ENCODE results near the gene STAU1.
A peak's percentile ranks its signal among the peaks of the same experiment; 100 is the strongest.
"Not testable (repeated sequence)": the region's sequence is repeated elsewhere in the genome, so short reads cannot be mapped to it uniquely, and the experiment has no call there.

STAU1 gene

GRCh38 chr20:49199729-49200293 is 11.7 kb upstream of the STAU1 start:
- Histone ChIP-seq H3K36me3 (ENCODE audit: insufficient read depth, low read length) (no peaks in the 10 kb centered on the region), H3K9ac (ENCODE audit: low read length) (no peak overlapping the region), H3K27ac (ENCODE audit: low read depth, low read length) (no peak overlapping the region), H3K9me3 (ENCODE audit: low read length) (no peaks in the 10 kb centered on the region), H3K4me1 (ENCODE audit: insufficient read depth, low read length) (no peaks in the 10 kb centered on the region), H3K4me3 (ENCODE audit: low read depth in 1 of 2, low read length in 2 of 2) (no peak overlapping the region), H3K27me3 (ENCODE audit: control insufficient read depth in 1 of 2, insufficient read depth in 2 of 2, low read length in 2 of 2) (no peaks in the 10 kb centered on the region)

DNA sequence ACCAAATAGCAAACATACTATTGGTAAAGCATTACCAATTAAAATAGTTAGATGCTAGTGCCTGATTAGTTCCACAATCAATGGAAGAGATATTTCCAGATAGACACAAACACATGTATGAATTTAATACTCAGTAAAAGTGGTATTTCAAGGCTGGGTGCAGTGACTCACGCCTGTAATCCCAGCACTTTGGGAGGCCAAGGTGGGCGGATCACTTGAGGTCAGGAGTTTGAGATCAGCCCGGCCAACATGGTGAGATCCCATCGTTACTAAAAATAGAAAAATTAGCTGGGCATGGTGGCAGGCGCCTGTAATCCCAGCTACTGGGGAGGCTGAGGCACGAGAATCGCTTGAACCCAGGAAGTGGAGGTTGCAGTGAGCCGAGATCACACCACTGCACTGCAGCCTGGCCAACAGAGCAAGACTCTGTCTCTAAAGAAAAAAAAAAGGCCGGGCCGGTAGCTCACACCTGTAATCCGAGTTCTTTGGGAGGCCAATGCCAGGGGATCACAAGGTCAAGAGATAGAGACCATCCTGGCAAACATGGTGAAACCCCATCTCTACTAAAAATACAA is 4.9 kb upstream of the STAU1 start:
- H3K27me3 ChIP-seq (ENCODE audit: control insufficient read depth in 1 of 2, insufficient read depth in 2 of 2, low read length in 2 of 2); H3K27ac ChIP-seq (ENCODE audit: low read depth, low read length); H3K36me3 ChIP-seq (ENCODE audit: insufficient read depth, low read length); H3K9ac ChIP-seq (ENCODE audit: low read length); H3K4me1 ChIP-seq (ENCODE audit: insufficient read depth, low read length); H3K9me3 ChIP-seq (ENCODE audit: low read length); H3K4me3 ChIP-seq (ENCODE audit: low read depth in 1 of 2, low read length in 2 of 2): not testable (repeated sequence)

DNA sequence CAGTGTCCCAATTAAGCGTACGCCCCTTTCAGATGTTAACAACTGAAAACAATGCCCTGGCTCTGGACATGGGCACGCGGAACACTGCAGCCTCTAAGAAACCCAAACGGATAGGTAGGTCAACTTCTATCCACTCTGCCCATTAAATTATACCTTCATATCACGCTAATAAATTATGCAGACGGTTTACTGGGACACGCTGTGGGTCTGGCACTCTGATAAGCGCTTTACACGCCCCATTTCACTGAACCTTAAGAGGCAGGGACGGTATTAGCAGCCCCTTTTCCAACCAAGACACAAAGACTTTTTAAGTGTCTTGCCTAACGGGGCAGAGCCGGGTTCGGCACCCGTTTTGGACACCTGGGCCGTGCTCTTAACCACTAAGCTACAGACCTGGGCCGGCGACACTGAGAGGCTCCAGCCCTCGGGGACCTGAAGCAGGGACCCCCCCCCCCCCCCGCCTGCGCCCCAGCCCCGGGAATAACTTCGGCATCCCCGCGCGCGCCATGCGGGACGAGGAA is 744 bp downstream of the STAU1 start:
- peak overlapping the region; percentile 95 for H3K27ac ChIP-seq (ENCODE audit: low read depth, low read length)
- no peaks in the 10 kb centered on the region for H3K9me3 ChIP-seq (ENCODE audit: low read length)
- peak overlapping the region; percentile 74 to 93 for H3K4me3 ChIP-seq (ENCODE audit: low read depth in 1 of 2, low read length in 2 of 2)
- no peaks in the 10 kb centered on the region for H3K27me3 ChIP-seq (ENCODE audit: control insufficient read depth in 1 of 2, insufficient read depth in 2 of 2, low read length in 2 of 2)
- H3K4me1 ChIP-seq (ENCODE audit: insufficient read depth, low read length), result peaks cover 10% of the 10 kb centered on the region
- no peaks in the 10 kb centered on the region for H3K36me3 ChIP-seq (ENCODE audit: insufficient read depth, low read length)
- peak overlapping the region; percentile 89 for H3K9ac ChIP-seq (ENCODE audit: low read length)

DNA sequence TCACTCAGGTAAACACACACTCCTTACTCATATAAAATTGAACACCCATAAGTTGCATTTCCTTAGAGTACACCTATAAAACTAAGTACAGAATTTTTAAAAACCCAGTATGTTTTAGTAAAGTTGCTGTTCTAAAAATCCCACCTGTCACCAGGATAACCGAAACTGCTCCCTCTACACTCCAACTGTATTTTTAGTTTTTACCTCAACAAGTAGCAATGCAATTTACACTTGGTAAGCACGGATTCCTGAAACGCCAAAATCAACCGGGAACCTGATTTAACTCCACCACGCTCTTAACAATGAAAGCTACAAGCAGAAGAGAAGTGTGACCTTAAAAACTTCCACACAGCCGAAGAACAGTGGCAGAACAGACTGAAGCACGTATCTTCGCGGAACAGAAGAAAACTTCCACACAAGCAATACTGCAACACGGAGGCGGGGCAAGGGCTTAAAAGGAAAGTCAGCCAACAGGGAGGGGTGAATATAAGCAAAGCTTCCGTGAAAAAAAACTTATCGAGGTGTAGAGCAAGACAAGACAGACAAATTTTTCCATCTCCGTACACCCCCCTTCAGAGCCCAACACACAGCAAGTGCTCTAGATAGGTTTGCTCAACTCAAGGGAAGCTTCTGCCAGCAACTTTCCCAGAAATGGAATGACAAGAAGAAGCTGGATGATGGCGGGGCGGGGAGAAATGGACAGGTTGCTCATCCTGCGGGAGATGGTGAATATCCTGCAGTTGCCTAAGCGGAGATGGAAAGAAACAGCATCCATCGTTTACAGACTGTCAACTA is 1.4 kb downstream of the STAU1 start:
- peak overlapping the region; percentile 95 for H3K27ac ChIP-seq (ENCODE audit: low read depth, low read length)
- peaks cover 10% of the 10 kb centered on the region for H3K4me1 ChIP-seq (ENCODE audit: insufficient read depth, low read length)
- H3K36me3 ChIP-seq (ENCODE audit: insufficient read depth, low read length), result no peaks in the 10 kb centered on the region
- no peaks in the 10 kb centered on the region for H3K27me3 ChIP-seq (ENCODE audit: control insufficient read depth in 1 of 2, insufficient read depth in 2 of 2, low read length in 2 of 2)
- H3K9ac ChIP-seq (ENCODE audit: low read length), result peak overlapping the region; percentile 89
- peak overlapping the region; percentile 74 to 93 for H3K4me3 ChIP-seq (ENCODE audit: low read depth in 1 of 2, low read length in 2 of 2)
- H3K9me3 ChIP-seq (ENCODE audit: low read length), result no peaks in the 10 kb centered on the region

DNA sequence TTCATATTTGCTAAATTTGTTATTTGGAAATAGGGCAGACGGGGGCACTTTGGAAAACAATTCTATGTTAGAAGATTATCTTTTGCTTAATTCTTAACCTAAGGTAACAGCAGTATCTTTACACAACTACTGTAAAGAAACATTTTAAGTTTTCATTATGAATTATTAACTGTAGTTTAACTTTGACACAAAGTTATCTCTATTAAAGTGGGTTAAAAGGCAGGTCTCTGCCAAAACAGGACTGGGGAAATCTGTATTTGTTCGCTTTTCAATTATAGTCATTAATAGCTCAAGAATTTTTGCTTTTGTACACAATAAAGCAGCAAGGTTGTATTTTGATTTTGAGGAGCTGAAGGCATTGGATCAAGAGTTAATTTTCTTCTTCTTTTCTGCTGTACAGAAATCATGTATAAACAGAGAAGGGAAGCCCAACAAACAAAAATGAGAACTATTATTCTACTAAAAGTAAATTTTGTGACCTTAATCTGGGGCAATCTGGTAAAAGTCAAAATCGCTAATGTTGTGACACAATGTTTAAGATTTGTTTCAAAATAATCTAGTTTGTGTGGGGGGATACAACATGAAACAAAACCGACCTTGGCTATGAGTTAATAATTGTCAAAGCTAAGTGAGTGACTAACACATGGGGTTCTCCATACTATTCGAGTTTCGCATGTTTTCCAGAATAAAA is 2.9 kb downstream of the STAU1 start:
- Histone ChIP-seq H3K27ac (ENCODE audit: low read depth, low read length) (no peak overlapping the region), H3K9ac (ENCODE audit: low read length) (no peak overlapping the region), H3K4me1 (ENCODE audit: insufficient read depth, low read length) (peaks cover 24% of the 10 kb centered on the region)

DNA sequence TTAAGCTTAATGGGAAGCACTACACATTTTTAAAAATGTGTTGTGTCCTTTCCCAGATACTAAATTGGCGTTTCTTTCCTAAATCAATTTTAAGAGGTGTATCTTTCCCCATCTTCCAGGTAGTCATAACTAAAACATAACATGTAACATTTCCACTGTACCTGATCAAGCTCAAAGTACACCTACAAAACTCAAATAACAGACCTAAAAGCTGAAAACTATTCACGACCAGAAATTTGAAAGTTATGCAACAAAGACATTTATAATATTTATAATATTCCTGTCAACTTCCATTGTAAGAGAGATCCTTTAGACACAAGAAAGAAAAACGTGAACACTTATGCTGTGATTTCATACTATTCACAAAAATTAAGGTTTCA is 3.5 kb downstream of the STAU1 start:
- peaks cover 30% of the 10 kb centered on the region for H3K4me1 ChIP-seq (ENCODE audit: insufficient read depth, low read length)
- no peaks in the 10 kb centered on the region for H3K36me3 ChIP-seq (ENCODE audit: insufficient read depth, low read length)
- H3K4me3 ChIP-seq (ENCODE audit: low read depth in 1 of 2, low read length in 2 of 2), result no peak overlapping the region
- no peak overlapping the region for H3K9ac ChIP-seq (ENCODE audit: low read length)
- no peaks in the 10 kb centered on the region for H3K27me3 ChIP-seq (ENCODE audit: control insufficient read depth in 1 of 2, insufficient read depth in 2 of 2, low read length in 2 of 2)
- H3K27ac ChIP-seq (ENCODE audit: low read depth, low read length), result no peak overlapping the region
- H3K9me3 ChIP-seq (ENCODE audit: low read length), result no peaks in the 10 kb centered on the region

More for the DNA sequence above, 2.9 kb downstream of the STAU1 start:
- Histone ChIP-seq H3K27me3 (ENCODE audit: control insufficient read depth in 1 of 2, insufficient read depth in 2 of 2, low read length in 2 of 2) (no peaks in the 10 kb centered on the region), H3K9me3 (ENCODE audit: low read length) (no peaks in the 10 kb centered on the region), H3K36me3 (ENCODE audit: insufficient read depth, low read length) (no peaks in the 10 kb centered on the region), H3K4me3 (ENCODE audit: low read depth in 1 of 2, low read length in 2 of 2) (no peak overlapping the region)

DNA sequence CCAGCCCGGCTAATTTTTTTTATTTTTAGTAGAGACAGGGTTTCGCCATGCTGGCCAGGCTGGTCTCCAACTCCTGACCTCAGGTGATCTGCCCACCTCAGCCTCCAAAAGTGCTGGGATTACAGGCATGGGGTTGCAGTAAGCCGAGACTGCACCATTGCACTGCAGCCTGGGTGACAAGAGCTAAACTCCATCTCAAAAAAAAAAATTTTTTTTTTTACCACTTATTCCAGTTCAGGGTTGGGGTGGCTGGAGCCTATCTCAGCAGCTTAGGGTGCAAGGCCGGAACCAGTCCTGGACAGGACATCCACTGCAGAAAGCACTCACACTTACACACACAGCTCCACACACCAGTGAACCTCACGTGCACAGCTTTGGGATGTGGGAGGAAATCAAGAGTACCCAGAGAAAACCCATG is 4.0 kb downstream of the STAU1 start:
- H3K9ac ChIP-seq (ENCODE audit: low read length); H3K27ac ChIP-seq (ENCODE audit: low read depth, low read length); H3K4me3 ChIP-seq (ENCODE audit: low read depth in 1 of 2, low read length in 2 of 2); H3K36me3 ChIP-seq (ENCODE audit: insufficient read depth, low read length); H3K9me3 ChIP-seq (ENCODE audit: low read length); H3K27me3 ChIP-seq (ENCODE audit: control insufficient read depth in 1 of 2, insufficient read depth in 2 of 2, low read length in 2 of 2): not testable (repeated sequence)
- peaks cover 33% of the 10 kb centered on the region for H3K4me1 ChIP-seq (ENCODE audit: insufficient read depth, low read length)

DNA sequence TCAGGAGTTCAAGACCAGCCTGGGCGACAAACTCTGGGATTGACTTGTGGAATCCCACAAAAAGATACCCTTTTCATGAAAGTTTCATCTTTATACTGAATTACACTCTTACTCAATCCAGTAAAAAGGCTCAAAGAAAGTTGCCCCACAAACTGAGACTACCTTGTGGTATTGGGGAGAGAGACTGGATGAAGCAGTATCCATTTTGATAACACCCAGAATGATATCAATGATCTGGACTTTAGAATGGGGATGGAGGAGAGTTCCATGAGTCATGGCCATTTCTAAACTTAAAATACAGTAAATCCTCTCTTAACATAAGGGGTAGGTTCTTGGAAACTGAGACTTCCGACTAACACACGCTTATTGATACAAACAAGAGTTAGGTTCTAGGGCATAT is 4.7 kb downstream of the STAU1 start:
- Histone ChIP-seq H3K9me3 (ENCODE audit: low read length) (no peaks in the 10 kb centered on the region), H3K27ac (ENCODE audit: low read depth, low read length) (no peak overlapping the region), H3K9ac (ENCODE audit: low read length) (no peak overlapping the region), H3K4me1 (ENCODE audit: insufficient read depth, low read length) (peaks cover 33% of the 10 kb centered on the region), H3K4me3 (ENCODE audit: low read depth in 1 of 2, low read length in 2 of 2) (no peak overlapping the region), H3K36me3 (ENCODE audit: insufficient read depth, low read length) (no peaks in the 10 kb centered on the region), H3K27me3 (ENCODE audit: control insufficient read depth in 1 of 2, insufficient read depth in 2 of 2, low read length in 2 of 2) (no peaks in the 10 kb centered on the region)

GRCh38 chr20:49181265-49181877 is 6.8 kb downstream of the STAU1 start:
- Histone ChIP-seq H3K27ac (ENCODE audit: low read depth, low read length) (no peak overlapping the region), H3K4me3 (ENCODE audit: low read depth in 1 of 2, low read length in 2 of 2) (no peak overlapping the region), H3K4me1 (ENCODE audit: insufficient read depth, low read length) (peaks cover 34% of the 10 kb centered on the region), H3K9me3 (ENCODE audit: low read length) (no peaks in the 10 kb centered on the region), H3K27me3 (ENCODE audit: control insufficient read depth in 1 of 2, insufficient read depth in 2 of 2, low read length in 2 of 2) (no peaks in the 10 kb centered on the region), H3K9ac (ENCODE audit: low read length) (no peak overlapping the region), H3K36me3 (ENCODE audit: insufficient read depth, low read length) (no peaks in the 10 kb centered on the region)

DNA sequence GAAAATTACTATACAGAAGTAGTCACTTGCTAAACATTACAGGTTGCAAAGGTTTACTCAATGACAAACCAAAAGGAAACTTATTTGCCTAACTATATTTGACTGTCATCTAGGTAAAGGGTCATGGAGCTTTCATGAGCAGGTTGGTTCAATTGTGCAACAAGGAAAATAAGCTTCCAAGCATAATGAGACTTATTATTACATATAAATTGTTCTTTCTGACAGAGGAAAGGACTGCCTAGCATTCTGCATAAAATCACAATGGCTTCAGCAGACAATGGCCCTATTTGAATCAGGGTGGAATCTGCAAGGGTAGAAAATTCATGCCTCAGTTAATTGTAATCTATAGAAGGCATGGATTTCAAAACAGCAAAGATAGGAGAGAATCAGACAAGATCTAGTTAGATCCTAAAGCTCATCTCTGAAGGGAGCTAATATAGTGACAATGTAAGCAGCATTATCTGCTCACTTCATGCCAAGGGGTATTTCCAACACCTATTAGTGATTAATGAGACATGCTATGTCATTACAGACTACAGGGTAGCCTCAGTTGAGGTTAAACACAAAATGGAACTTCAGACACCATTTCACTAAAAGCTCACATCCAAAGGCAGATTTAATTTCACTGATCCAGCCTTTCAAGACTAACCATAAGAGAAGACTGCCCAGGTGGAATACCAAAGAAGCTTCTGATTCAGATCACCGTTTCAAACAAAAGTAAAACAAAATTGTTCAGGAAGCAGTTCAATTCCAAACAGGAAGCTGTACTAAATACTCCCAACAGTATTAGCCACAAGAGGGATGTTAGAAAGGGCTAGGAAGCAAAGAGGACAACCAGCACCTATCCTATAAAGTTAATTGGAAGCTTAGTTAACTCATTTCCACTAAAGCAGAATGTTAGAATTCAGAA is 8.5 kb downstream of the STAU1 start:
- Histone ChIP-seq H3K4me3 (ENCODE audit: low read depth in 1 of 2, low read length in 2 of 2) (no peak overlapping the region), H3K4me1 (ENCODE audit: insufficient read depth, low read length) (peaks cover 26% of the 10 kb centered on the region), H3K9me3 (ENCODE audit: low read length) (no peaks in the 10 kb centered on the region), H3K36me3 (ENCODE audit: insufficient read depth, low read length) (no peaks in the 10 kb centered on the region), H3K27me3 (ENCODE audit: control insufficient read depth in 1 of 2, insufficient read depth in 2 of 2, low read length in 2 of 2) (no peaks in the 10 kb centered on the region), H3K27ac (ENCODE audit: low read depth, low read length) (no peak overlapping the region), H3K9ac (ENCODE audit: low read length) (no peak overlapping the region)
